VCaP (cell line): ENCODE results near the gene FRMPD2.

Experiments used
- H3K27ac ChIP-seq: fragments of 450-650 bp; 2 replicates; pipeline ENCODE4 v1.5.1; 2017
- CTCF ChIP-seq: fragments of 450-650 bp; conservative IDR thresholded peaks from 2 replicates; pipeline ENCODE4 v1.5.1; 2017; ENCODE audit warnings: mild to moderate bottlenecking, moderate library complexity

FRMPD2 gene

GRCh38 chr10:48279081-48279751 is 4.7 kb upstream of the FRMPD2 start:
- H3K27ac ChIP-seq, result no peak overlapping the region
- TF ChIP-seq CTCF, result no peak

- no peak for TF ChIP-seq CTCF
Observed at GRCh38 chr10:48277093-48277492, 2.6 kb upstream of the FRMPD2 start.

GRCh38 chr10:48273741-48274140 is 755 bp downstream of the FRMPD2 start:
- TF ChIP-seq CTCF, result no peak
- no peak overlapping the region for H3K27ac ChIP-seq

More at GRCh38 chr10:48277093-48277492, 2.6 kb upstream of the FRMPD2 start:
- H3K27ac ChIP-seq, result no peak overlapping the region

GRCh38 chr10:48272682-48273081 is 1.8 kb downstream of the FRMPD2 start:
- no peak overlapping the region for H3K27ac ChIP-seq
- TF ChIP-seq CTCF, result no peak

GRCh38 chr10:48271047-48271730 is 3.3 kb downstream of the FRMPD2 start:
- no peak for TF ChIP-seq CTCF
- H3K27ac ChIP-seq, result no peak overlapping the region

GRCh38 chr10:48266528-48266927 is 8.0 kb downstream of the FRMPD2 start:
- TF ChIP-seq CTCF, result no peak
- H3K27ac ChIP-seq, result no peak overlapping the region

- no peak for TF ChIP-seq CTCF
- H3K27ac ChIP-seq, result no peak overlapping the region
Observed at GRCh38 chr10:48258105-48258504, 16.4 kb downstream of the FRMPD2 start.
